NCI-H1436 treated with DMSO at 0.1 percent for 48 hours (cell line): ENCODE data around the gene PRG3.
"Not testable (repeated sequence)": the region's sequence is repeated elsewhere in the genome, so short reads cannot be mapped to it uniquely, and the experiment has no call there.

Experiments used
- DNase-seq: peaks from one replicate; lab custom pipeline; 2025; lab: John Stamatoyannopoulos, UW

Gene PRG3

DNA sequence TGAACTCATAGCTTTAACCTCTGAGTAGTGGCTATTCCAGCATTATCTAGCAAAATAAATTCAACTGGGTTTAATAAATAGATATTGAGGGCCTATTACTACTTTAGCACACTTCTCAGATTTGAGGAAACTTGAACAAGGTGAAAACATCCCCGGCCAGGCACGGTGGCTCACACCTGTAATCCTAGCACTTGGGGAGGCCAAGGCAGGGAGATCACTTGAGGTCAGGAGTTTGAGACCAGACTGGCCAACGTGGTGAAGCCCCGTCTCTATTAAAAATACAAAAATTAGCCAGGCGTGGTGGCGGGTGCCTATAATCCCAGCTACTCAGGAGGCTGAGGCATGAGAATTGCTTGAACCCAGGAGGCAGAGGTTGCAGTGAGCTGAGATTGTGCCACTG, 44.1 kb downstream of the PRG3 start:
- not testable (repeated sequence) for DNase-seq

DNA sequence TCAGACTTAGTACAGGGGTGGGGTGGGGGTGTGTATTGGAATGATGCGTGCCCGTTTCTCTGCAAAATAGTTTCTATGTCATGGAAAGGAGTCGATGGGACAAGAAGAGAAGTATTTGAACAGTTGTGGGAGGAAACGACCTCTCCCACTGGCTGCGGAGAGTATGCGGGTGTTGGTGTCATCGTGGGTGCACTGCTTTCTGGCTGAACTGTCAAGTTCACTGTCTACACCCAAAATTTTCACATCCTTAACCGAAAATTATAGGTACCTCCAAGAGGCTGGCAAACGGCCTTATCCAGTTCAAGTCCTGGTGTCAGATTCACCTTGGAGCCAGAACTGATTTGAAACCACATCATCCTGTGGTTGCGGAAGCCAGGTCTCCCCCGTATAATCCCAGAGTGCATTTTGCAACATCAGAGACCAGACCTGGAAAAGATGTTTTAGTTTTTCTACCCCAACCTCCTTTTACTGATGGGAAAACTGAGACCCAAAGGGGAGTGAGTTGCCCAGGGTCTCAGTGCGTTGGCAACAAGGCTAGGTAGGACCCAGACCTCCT, 44.8 kb downstream of the PRG3 start:
- DNase-seq: no peak

- peak; percentile 34 for DNase-seq
Measured at GRCh38 chr11:57335343-57336110, 45.4 kb downstream of the PRG3 start, which contains the start of gene SSRP1. Gene SSRP1, minus strand, starts transcription at chr11:57335892. Its CDS starts 771 bp downstream, at chr11:57335121.

DNA sequence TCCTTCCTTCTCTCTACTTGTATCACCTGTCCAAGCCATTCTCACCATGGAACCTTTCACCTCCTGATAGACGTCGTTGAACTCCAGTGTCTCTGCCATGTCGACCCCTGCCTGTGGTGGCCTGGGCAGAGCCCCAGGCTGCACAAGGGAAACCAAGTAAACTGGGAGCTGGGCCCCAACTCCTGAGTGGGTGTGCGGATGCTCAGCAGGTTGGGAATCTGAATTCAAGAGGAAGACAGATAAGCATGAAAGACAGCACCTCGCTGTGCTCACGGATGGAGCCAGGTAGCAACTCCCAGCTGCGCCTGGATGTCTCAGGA, 46.0 kb downstream of the PRG3 start:
- DNase-seq: no peak

GRCh38 chr11:57332694-57333440, 48.1 kb downstream of the PRG3 start:
- no peak for DNase-seq

GRCh38 chr11:57331720-57332119, 49.2 kb downstream of the PRG3 start:
- DNase-seq: no peak

DNA sequence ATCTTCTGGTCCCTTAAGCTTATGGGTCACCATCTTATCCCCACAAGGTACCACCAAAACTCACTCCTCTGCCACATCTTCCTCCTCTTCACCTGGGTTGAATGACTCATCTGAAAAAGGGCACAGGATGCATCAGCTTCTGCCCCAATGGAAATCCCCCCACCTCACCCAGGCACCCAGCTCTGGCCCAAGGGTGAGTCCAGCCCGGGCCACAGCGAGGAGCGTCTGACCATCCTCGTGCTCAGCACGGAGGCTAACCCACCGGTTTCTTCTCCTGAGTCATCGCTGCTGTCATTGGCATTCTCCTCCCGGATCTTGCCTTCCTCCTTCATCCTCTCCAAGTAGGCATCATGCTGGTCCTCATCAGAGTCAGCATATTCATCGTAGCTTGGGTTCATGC, 50.9 kb downstream of the PRG3 start:
- no peak for DNase-seq

DNA sequence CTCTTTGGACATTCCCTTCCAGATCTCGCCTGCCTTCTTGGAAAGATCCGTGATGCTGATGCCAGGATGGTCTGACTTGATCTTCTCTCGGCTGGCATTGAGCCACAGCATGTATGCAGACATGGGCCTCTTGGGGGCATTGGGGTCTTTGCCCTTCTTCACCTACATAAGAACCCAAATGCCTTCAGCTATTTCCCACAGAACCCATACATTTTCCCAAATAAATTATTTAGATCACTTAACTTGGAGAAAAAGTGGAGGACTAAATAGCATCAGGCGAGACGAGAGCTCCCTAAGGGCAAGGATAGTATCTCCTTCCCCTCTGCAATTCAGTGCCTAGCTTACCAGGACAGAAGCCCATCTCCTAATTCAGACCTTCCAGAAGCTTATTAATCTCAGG, 53.2 kb downstream of the PRG3 start:
- no peak for DNase-seq
